NCI-H524 treated with DMSO at 0.1 percent for 48 hours (cell line): ENCODE results near the gene ESRRA.

Source experiments
- DNase-seq: peaks from one replicate; lab custom pipeline; 2025; lab: John Stamatoyannopoulos, UW

ESRRA gene

DNA sequence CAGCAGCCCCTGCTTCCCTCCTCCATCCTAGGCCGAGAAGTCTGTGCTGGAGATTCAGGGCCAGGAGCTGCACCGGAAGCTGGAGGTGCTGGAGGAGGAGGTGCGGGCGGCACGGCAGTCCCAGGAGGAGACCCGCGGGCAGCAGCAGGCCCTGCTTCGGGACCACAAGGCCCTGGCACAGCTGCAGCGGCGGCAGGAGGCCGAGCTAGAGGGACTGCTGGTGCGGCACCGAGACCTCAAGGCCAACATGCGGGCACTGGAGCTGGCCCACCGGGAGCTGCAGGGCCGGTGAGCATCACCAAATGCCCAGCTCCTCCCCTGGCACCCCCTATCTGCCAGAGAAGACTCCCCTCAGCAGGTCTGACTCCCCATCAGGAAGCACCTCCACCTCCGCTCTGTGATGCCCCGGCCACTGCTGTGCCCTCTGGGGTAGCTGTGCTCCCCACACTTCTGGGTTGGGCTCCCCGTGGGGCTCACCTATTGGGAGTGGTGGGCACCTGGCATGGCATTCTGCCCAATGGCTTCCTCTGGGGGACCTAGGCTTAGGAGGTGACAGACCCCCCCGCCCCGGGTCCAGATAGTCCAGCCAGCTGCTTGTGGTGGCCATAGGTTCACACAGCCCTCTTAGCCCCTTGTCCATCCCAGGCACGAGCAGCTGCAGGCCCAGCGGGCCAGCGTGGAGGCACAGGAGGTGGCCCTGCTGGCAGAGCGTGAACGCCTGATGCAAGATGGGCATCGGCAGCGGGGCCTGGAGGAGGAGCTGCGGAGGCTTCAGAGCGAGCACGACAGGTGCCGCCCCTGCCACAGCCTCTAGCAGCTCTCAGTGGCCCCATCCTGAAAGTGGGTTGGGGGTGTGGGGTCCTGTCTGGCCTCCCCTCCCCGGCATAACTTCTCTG is 47.0 kb downstream of the ESRRA start:
- DNase-seq, result no peak

DNA sequence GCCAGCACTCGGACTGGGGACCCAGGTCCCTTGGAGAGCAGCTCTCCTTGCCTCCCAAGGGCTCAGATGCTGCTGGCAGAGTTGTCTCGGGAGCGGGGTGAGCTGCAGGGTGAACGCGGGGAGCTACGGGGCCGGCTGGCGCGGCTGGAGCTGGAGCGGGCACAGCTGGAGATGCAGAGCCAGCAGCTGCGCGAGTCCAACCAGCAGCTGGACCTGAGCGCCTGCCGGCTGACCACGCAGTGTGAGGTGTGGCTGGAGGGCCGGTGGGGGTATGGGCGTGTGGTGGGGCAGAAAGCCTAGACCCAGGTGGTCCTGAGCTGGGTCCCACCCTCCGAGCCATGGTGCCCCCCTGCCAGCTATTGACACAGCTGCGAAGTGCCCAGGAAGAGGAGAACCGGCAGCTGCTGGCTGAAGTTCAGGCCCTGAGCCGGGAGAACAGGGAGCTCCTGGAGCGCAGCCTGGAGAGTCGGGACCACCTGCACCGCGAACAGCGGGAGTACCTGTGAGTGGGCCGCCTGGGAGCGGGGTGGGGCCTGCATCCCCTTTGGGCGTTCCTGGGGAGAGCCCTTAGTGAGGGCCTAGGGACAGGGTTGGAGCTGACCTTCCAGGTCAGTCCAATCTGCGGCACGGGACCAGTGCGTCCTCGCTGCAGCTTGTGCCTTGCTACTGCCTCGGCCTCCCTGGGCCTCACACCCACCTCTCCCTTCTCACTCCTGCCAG is 47.8 kb downstream of the ESRRA start:
- no peak for DNase-seq

GRCh38 chr11:64353715-64354506 is 48.6 kb downstream of the ESRRA start:
- DNase-seq, result no peak

GRCh38 chr11:64355078-64355940 is 50.0 kb downstream of the ESRRA start:
- DNase-seq, result no peak

DNA sequence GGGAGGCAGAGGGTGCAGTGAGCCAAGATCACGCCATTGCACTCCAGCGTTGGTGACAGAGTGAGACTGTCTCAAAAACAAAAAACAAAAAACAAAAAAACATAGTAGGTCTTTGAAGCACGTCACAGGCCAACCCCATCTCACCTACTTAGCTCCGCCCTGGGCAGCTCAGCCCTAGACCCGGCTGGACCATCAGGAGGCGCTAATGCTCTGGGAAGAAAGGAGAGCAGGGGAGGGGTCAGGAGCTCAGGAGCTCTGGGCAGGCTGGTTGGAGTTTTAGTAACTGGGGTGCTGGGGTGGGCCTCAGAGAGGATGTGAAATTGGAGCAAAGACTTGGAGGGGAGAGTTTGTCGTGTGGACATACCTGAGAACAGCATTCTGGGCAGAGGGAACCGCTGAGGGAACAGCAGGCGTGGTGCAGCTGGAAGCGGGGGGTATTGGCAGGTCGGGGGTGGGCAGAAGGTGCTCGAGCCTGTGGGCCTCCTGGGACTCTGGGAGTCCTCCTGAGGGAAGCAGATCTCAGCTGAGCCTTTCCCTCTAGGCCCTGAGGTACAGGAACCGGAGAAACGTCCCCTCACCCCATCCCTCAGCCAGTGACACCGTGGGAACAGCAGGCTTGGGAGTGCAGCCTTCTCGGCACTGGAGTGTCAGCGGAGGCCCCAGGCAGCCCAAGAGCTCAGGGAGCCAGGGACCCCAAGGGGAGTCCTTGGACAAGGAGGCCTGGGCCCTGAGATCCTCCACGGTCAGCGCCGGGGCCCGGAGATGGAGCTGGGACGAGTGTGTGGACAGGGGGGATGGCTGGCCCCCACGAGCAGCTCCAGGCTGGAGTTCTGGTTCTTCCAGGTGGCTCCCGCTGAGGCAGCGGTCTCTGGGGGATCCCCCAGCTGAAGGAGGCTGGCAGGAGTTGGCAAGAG is 51.4 kb downstream of the ESRRA start:
- no peak for DNase-seq

DNA sequence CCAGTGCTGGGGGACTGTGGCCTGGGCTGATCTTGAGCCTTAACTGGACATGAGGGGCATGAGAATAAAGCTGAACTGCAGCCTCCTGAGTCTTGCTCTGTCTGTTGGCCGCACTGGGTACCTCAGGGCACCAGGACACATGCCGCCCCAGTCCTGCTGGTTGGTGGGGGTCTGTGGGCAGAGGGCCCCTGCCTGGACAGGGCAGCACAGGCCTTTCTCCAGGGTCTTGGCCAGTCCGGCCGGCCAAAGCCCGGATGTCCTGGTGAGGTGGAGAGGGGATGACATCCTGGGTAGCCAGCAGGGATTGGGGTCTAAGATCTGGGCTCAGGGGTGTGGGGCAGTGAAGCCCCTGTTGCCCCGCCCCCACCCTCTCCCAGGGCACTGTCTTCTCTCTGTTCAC is 52.1 kb downstream of the ESRRA start:
- no peak for DNase-seq

DNA sequence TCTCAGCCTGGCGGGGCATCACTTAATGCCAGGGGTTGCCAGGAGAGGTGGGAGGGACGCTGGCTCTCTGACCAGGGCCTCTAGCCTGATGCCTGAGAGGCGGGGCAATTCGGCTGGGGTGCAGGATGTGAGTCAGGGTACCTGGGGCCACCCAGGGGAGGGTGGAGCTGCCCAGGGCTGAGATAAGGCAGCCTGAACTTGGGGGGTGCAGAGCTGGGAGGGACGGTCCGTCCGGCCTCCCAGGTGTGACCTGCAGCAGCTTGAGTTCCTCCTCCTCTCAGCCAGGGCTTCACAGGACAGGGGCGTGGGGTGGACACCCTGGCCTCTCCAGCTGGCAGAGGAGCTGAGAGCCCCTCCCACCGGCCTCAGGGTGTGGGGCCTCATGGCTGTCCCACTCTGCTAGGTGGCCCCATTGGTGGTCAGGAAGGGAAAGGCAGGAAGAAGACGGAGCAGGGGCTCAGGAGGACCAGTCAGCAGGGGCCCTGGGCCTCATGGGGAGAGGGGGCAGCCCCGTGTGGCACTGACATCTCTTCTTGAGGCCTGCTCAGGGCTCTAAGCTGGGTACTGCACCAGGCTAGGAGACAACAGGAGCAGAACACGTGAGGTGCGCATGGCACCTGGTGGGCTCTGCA is 52.7 kb downstream of the ESRRA start:
- DNase-seq, result no peak

GRCh38 chr11:64358536-64358906 is 53.2 kb downstream of the ESRRA start:
- no peak for DNase-seq

DNA sequence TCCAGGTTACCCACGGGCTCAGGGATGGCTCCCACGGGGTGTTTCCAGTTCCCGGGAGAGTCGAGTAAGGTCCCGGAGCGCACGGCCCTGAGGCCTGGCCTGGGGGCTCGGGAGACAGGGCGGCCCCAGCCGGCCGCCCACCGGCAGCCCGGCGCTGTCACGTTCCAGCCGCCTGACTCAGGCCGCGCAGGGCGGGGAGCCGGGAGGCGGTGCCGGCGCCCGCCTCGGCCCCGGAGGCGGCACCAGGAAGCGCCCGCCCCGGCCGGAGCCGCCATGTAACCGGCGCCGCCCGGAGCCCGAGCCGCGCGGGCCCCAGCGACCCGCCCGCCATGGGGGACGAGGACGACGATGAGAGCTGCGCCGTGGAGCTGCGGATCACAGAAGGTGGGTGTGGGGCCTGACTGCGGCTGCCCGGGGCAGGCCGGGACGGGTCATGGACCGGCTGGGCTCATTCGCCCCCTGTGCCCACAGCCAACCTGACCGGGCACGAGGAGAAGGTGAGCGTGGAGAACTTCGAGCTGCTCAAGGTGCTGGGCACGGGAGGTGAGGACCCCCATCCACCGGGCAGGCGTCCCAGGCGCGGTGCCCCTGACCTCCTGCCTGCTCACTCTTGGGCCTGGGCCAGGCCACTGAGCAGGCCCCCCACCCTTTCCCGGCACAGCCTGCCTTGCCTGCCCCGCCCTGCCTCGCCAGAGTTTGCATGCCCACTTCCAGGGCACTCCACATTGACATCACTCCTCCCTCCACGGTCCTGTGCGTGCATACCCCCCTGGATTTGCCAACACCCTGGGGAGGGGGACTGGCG is 53.8 kb downstream of the ESRRA start, which contains the start of gene RPS6KA4:
Gene RPS6KA4, plus strand, starts transcription at position 256 of the 805 bp plus-strand sequence. Its CDS starts 74 bp downstream, at position 330.
- no peak for DNase-seq

GRCh38 chr11:64359712-64360445 is 54.6 kb downstream of the ESRRA start:
- no peak for DNase-seq

GRCh38 chr11:64360448-64360921 is 55.2 kb downstream of the ESRRA start:
- DNase-seq, result no peak

DNA sequence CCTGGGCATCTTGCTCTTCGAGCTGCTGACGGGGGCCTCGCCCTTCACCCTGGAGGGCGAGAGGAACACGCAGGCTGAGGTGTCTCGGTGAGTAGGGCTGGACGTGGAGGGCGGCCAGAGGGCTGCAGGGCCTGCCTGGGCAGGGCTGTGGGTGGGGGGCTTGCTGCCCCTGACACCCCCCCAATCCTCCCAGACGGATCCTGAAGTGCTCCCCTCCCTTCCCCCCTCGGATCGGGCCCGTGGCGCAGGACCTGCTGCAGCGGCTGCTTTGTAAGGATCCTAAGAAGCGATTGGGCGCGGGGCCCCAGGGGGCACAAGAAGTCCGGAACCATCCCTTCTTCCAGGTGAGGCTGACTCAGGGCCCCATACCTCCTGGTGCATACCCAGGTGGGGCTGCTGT is 56.3 kb downstream of the ESRRA start:
- no peak for DNase-seq

- DNase-seq, result no peak
These were observed 57.0 kb downstream of the ESRRA start for GRCh38 chr11:64362339-64362738.

GRCh38 chr11:64364435-64364834 is 59.1 kb downstream of the ESRRA start:
- DNase-seq, result no peak

- DNase-seq, result no peak
These were observed 59.6 kb downstream of the ESRRA start for GRCh38 chr11:64364911-64365310.
